GM19043 (cell line): Measurements from ENCODE around the gene CEACAM1.
"Not testable (repeated sequence)": the region's sequence is repeated elsewhere in the genome, so short reads cannot be mapped to it uniquely, and the experiment has no call there.

Experiments used
- ATAC-seq: cut with Tn5 transposase; IDR thresholded peaks from one replicate; pipeline ENCODE4 v1.9.1; 2021; ENCODE audit warnings: low read depth; ENCODE audit not compliant: unreplicated experiment

CEACAM1 gene

DNA sequence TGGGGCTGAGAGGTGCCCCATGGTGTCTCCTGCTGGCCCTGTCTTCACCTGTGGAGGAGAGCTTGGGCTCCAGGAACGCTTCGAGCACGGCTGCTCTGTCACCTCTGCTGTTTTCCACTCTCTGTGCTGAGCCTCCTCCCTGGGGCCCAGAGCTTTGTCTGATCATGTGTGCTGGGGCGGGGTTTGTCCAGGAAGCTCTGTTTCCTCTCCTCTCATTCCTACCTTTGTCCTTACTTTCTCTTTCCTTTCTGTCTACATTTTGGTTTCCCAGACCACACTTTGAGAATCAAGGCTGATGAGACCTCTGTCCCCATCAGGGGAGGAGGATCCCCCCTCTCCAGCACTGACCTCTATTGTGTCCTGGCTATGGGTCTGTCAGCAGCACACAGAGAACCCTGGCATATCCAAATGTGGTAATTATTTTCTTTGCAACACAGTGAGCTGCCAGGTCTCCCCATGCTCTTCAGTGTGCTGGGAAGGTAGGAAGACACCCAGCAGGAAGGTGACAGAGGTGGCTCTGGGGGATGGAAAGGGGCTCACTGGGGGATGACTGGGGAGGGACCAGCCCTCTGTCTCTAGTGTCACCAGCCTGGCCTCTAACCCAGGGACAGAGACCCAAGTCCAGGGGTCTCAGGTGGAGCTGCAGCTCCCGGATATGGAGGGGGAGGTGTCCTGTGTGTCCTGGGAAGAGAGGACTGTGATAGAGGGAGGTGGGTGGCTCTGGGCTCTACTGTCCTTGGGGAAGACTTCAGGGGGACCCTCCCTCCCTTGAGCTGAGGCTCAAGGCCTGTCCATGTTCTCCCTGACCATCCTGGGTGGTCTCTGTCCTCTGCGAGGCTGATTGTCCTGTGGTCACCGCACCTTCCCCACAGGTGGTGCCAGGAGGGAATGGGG lies at the start of gene CEACAM1:
TSS of gene CEACAM1 (minus strand) at position 128 of the 894 bp plus-strand sequence. CDS start at position 21, 107 bp downstream.
- ATAC-seq, result no peak

DNA sequence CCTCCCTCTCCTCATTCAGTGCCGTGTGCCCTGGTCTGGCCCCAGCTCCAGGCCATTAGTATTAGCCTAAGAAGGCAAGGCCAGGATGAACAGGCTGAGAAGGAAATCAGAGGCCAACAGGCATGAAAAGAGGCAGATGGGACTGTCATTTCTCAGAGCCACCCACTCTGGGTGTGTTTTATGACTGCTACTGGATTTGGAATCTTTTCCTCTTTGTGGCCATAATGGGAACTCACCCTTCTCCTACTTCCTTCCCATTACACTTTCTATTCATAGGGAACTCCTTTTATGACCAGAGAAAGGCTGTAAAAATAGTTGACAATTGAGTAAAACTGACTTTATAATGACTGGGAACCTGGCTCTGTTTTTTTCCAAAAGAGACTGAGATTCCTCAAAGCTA lies 48.7 kb upstream of the CEACAM1 start:
- ATAC-seq, result no peak

DNA sequence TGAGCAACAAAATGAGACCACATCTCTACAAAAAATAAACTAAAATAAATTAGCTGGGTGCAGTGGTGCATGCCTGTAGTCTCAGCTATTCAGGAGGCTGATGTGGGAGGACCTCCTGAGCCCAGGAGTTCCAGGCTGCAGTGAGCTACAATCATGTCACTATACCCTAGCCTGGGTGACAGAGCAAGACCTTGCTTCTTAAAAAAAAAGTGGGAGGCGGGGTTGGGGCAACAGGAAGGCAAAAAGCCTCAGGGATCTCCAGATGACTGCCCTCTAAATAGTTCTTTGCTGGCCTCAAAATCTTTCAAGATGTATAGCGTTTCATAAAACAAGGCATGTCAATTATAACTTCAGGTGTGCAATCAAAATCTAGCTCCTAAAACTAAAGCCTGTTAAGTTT lies 48.0 kb upstream of the CEACAM1 start:
- ATAC-seq, result no peak

DNA sequence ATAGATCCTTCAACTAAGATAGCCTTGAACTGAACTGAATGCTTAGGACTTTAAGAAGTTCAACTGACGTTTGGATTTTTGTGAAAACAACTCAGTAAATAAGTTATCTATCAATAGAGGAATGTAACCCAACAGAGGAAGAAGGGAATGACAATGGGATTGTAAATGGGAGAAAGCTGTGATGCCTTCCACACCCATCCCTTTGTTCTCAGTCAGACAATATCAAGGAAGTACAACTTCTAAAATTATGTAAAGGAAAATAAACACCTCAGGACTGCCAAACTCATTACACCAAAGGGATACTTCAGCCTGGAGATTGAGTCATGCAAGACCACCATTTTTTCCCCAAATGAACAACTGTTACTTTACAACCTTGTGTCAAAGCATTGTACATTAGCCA lies 45.4 kb upstream of the CEACAM1 start:
- ATAC-seq, result no peak

DNA sequence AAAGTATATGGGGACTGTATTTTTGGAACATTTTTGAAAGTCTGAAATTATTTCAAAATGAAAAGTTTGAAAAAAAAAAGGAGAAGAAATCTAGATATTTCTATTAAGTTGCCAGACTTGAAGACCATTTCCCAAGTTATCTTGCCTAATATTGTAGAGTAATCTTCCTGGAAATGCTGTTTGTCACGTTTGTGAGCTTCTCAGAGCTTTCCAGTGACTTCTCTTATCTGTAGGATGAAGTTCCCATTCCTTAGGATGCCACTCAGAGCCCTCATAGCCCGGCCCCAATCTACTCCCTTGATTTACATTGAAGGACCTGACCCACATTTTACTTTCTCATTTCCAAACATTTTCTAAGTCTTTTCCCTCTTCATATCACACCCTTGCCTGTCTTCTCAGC lies 42.8 kb upstream of the CEACAM1 start:
- no peak for ATAC-seq

DNA sequence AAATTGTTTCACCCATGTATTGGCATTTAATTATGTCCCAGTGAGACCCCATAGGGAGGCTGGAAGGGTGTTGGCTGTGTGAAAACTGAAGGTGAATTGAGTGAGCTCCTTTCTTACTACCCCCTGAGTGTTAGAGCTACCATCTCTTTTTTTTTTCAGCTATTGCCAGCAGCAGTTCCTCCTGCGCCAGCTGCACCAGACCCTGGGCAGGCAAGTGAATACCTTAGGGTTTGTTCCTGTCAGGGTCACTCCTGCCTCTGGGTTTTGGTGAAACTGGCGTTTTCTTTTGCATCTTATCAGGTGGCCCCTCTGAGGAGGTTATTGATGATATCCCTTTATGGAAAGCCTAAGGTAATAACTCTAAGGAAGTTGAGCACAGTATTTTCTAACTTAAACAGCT lies 40.9 kb upstream of the CEACAM1 start:
- ATAC-seq, result no peak

DNA sequence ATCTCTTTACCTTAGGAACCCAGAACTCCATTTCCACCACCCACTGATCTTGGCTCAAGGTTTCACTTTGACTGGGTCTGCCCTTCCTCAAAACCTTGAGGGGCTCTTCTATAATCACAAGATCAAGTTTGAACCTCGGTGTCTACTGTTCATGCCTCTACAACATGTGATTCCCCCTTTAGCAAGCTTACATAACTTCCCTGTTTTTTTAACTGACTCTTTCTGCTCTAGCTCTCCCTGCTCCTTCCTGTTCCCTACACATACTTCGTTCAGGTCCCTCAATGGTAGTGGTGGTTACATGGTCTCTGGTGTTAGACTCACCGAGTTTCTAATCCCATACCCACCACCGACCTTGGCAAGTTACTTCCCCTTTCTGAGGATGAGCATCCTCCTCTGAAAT lies 39.7 kb upstream of the CEACAM1 start:
- no peak for ATAC-seq

DNA sequence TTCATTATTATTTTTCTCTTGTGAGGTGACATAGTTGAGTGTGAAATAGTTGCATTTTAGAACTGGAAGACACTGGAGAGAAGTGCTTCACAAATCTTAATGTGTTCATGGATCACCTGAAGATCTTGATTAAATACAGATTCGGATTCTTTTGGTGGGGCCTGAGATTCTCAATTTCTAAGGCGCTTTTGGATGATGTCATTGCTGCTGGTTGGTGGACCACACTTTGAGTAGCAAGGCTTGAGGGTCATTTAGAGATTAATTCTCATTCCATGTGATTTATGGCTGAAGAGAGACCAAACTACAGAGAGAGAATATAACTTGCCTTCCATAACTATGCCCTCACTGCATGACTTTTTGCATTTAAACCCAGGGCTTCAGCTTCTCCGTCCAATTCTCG lies 39.3 kb upstream of the CEACAM1 start:
- no peak for ATAC-seq

DNA sequence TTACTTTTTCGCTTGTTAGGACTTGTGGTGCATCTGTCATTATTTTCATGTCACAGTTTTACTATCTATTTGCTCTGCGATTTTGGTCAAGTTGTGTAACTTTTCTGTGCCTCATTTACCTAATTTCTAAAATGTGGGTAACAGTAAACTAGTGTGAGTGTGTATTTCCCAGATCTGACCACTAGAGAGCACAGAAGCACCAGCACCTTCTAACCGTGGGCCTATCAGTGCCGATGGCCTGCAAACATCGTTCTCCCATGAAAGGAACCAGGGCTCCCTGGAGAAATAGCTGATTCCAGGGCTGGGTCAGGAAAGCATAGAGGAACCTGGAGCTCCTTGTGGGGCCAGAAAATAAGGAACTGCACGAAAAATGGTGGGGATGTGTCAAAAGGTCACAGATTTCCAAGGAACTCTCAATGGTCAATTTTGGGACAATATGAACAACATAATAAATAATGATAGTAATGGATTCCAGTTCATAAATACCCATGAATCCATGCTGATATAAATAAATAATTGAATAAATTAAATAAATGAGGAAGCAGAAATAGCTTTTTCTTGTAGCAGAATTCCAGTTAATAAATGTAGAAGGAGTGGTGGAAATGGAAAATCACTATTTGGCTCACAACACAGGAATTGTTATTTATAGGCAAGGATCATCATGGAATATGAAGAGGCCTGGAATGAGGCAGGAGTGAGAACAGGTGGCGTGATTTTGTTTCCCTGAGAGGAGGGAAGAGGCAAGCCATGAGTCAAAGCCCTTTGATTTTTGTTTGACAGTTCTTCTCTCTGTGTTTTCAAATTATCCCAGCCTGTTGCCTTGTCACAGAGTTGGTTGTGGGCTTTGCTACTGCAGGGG lies 35.3 kb upstream of the CEACAM1 start:
- ATAC-seq, result no peak

DNA sequence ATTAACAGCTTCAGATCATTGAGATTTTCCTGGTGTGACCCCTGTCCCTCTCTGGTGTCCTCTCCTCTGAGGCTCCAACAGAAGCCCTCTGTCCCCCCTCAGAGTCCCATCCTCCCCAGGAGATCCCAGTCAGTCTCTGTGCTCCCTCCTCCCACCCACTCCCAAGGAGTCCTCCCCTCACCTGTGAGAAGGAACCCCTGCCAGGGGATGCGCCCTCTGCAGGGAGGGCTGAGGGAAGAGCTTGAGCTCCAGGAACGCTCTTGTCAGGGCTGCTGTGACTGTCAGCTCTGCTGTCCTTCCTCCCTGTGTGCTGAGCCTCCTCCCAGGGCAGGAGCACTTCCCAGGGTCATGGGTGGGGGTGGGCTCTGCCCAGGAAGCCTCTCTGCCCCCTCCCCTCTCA lies 33.2 kb upstream of the CEACAM1 start:
- ATAC-seq, result no peak

DNA sequence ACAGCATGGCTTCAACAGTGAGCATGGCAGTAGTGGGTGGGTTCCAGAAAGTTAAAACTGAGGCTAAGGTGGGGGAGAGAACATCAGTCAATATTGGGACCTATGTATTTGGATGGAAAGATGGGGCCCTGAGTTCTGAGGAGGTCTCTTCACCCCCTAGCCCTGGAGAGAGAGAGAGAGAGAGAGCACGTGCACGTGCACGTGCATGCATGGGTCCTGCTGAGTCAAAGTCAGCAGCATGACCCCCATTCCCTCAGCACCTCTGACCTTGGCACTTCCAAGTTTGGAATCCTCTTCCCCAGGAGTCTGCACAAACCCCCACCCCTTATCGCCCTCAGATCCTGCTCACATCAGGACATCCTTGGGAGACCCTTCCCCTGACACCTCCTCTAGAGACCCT lies 32.5 kb upstream of the CEACAM1 start:
- no peak for ATAC-seq

DNA sequence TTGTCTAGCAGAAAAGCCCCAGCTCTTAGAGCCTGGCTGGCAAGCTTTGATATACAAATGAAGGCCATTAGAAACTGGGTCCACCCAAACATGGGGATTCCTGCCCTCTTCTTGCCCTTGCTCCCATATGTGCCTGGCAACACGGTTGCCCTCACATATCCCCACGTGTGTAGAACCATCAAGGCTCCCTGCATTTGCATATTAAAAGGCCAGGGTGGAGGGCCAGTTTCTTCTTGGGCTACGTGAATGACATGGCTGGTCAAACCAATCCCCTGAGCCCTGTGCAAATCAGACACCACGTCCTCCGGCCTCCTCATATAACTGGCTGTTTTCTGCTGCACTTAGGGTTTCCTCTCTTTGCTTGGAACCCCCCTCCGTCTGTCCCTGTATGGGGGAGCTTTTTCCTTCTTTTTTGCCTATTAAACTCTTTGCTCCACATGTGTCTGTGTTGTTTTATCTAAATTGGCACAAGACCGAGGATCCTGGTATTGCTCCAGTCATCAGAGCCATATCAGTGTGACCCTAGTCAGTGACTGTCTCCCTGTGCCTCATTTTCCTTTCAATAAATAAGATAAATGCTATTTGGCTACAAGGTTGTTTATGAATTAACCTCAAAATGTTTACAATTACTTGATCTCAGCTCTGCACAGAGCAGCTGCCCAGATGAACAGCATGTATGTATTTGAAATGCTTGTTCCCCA lies 30.3 kb upstream of the CEACAM1 start:
- no peak for ATAC-seq

DNA sequence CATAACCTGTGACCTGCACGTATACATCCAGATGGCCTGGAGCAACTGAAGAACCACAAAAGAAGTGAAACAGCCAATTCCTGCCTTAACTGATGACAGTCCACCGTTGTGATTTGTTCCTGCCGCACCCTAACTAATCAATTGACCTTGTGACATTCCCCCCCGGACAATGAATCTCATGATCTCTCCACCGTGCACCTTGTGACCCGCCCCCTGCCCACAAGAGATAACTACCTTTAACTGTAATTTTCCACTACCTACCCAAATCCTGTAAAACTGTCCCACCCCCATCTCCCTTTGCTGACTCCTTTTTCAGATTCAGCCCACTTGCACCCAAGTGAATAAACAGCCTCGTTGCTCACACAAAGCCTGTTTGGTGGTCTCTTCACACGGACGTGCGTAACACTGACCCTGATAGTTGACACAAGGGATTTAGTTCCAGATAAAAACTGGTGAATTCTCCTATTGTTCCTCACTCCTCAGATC lies 29.1 kb upstream of the CEACAM1 start:
- ATAC-seq, result not testable (repeated sequence)

DNA sequence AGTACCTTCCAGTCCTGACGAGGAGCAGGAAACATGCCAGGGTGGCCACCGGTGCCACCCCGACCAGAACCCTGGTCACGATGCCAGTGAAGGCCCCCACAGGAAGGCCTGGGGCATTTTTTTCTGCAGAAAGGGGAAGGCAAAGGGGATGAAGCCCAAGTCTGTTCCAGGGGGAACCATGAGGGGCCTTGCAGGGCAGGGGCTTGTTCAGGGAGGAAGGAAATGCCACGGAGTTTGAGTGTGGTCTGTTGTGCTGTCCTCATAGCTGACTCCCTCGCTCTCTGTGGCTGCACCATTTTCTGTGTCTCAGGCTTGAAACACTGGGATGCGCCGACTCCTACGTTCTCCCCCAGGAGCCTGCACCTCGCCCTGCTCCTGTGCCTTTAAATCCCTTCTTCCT lies 27.5 kb upstream of the CEACAM1 start:
- ATAC-seq, result no peak

DNA sequence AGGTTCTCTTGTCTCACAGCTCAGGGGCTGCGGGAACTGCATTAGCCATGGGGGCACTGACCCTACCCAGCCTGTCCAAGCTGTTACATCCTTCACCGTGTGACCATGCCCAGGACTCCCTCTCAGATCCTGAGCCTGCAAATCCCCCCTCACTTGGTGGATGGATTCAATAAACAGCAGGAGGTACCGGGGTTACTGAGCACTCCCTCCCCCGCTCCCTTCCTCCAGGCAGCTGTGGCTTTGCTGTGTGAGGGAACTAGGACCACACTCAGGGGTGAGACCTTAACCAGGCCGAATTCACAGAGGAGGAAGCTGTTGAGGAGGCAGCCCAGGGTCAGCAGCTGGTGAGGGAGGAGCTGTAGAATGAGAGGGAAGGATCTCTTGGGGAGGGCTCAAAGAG lies 27.0 kb upstream of the CEACAM1 start:
- no peak for ATAC-seq

DNA sequence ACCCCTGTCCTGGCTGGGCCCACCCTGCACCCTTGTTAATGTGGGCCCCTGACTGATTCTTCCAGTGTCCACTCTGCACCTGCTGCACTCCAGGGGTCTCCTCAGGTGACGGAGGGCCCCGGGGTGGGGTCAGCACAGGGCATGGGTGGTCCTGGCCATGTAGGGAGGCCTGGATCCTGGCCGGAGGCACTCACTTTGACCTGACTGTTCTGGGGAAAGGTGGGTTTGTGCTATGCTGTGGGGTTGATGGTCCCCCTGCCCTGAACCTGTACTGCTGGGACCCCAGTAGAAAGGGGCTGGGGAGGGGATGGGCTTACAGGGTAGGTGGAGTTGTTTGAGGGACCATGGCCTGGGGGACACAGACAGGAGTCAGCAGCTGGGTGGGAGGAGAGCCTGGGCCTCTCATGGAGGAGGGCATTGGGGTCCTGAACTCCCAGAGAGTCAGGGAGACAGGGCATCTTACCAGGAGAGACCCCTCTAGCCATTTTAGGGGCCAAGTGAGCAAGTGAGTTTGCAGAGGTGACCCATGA lies 25.8 kb upstream of the CEACAM1 start:
- ATAC-seq, result no peak

DNA sequence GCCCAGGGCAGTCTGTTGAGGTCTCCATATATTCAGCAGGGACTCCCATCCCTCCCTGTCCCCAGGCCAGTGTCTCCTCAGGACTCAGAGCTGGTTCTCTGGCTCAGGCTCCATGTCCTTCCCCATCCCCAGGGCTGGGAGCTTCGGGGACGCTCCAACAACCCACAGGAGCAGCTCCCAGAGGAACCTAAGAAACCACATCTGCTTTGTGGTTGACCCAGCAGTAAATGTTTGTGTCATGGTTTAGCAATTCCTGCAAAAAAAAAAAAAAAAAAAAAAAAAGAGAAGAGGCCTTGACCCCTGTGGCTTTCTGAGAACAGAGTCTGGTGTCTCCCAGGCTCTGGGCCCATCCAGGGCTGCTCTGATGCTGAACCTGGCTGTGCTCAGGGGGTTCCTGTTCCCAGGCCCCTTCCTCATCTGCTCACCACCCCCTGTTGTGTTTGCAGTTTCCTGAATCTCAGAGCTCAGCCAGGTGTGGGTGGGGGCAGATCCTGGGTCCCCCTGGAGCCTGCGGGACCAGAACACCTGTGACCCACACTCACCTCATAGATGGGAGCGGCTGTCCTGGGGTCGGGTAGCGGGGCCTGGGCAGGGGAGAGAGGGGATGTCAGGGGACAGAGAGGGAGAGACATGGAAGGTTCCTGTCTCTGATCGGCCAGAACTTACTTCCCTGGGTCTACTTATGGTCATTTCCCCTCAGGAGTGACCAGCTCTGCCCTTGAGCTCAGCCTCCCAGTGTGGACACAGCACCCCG lies 25.2 kb upstream of the CEACAM1 start:
- ATAC-seq, result no peak

DNA sequence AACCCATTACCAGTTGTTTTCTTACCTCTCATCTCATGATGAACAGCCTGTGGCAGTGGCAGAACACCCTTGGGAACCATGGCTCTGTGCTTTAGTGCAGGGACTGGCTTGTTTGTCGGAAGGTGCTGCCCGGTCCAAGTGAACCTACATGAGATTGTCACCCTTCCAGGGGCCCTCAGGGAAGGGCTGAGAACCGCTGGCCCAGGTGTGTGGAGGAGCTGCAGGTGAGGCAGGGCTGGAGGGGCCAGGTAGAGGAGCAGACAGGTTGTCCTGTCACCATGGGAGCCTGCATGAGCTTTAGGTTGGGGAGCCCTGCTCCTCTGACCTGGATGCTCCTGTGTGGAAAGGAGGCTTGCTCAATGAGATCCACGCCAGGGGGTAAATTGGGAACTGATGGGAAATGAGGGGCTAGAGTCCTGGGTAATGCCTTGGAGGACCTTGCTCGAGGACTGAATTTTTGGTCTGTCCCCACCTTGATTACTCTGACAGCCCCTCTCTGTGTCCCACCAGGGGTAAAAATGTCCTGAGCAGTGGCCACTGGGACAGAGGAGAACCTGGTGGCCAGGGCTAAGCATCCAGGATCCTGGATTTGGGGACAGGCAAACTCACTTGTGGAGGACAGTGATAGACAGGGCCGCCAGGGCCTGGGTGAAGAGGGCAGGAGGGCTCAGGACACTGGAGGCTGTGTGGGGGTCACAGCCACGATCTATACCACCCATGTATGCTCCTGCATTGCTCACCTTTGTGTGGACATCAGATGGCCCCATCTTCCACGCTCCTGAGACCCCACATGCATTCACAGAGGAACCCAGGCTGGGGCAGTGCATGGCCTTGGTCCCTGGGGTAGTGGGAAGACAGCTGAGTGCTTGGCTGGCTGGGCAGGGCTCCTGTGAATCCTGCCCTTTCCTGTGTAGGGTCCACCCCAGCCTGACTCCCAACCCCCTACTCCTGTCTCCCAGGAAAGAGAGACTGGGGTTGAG lies 24.1 kb upstream of the CEACAM1 start:
- ATAC-seq, result no peak

DNA sequence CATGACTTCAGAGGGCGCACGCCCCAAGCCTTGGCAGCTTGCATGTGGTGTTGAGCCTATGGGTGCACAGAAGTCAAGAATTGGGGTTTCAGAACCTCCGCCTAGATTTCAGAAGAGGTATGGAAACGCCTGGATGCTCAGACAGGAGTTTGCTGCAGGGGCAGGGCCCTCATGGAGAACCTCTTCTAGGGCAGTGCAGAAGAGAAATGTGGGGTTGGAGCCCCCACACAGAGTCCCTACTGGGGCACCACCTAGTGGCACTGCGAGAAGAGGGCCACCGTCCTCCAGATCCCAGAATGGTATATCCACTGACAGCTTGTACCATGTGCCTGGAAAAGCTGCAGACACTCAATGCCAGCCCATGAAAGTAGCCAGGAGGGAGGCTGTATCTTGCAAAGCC lies 22.2 kb upstream of the CEACAM1 start:
- not testable (repeated sequence) for ATAC-seq
